CD4-positive, alpha-beta T cell treated with Interleukin-6 at 100 ng/mL for 8 hours (primary cell): ENCODE data around the gene CHN2.

ENCODE experiments used
- DNase-seq: peaks from one replicate; pipeline ENCODE4 v3.0.0-alpha.2; 2020; ENCODE audit warnings: mixed read lengths, low spot score

CHN2 gene

GRCh38 chr7:29401769-29402168 lies 207.2 kb downstream of the CHN2 start:
- no peak for DNase-seq

- no peak for DNase-seq
These were observed 211.3 kb downstream of the CHN2 start for GRCh38 chr7:29405891-29406290.

GRCh38 chr7:29406366-29406765 lies 211.8 kb downstream of the CHN2 start:
- DNase-seq: no peak

GRCh38 chr7:29408841-29409243 lies 214.3 kb downstream of the CHN2 start:
- peak; percentile 59 for DNase-seq

- no peak for DNase-seq
These were observed 216.4 kb downstream of the CHN2 start for GRCh38 chr7:29410996-29411395.

- no peak for DNase-seq
These were observed 218.3 kb downstream of the CHN2 start for GRCh38 chr7:29412912-29413311.

GRCh38 chr7:29413626-29414136 lies 219.1 kb downstream of the CHN2 start:
- no peak for DNase-seq

- DNase-seq: no peak
These were observed 219.6 kb downstream of the CHN2 start for GRCh38 chr7:29414216-29414615.

GRCh38 chr7:29415215-29415614 lies 220.6 kb downstream of the CHN2 start:
- DNase-seq: no peak

GRCh38 chr7:29416276-29416937 lies 221.8 kb downstream of the CHN2 start:
- no peak for DNase-seq

- no peak for DNase-seq
These were observed 222.3 kb downstream of the CHN2 start for GRCh38 chr7:29416938-29417305.

GRCh38 chr7:29418056-29418455 lies 223.5 kb downstream of the CHN2 start:
- DNase-seq: no peak

- no peak for DNase-seq
These were observed 224.1 kb downstream of the CHN2 start for GRCh38 chr7:29418651-29419050.

GRCh38 chr7:29420011-29420410 lies 225.4 kb downstream of the CHN2 start:
- DNase-seq: no peak

- DNase-seq: no peak
These were observed 226.7 kb downstream of the CHN2 start for GRCh38 chr7:29421010-29421956.

GRCh38 chr7:29422829-29423228 lies 228.3 kb downstream of the CHN2 start:
- no peak for DNase-seq

- DNase-seq: no peak
These were observed 229.9 kb downstream of the CHN2 start for GRCh38 chr7:29424295-29424983.

- no peak for DNase-seq
These were observed 230.4 kb downstream of the CHN2 start for GRCh38 chr7:29424984-29425309.

GRCh38 chr7:29426587-29426986 lies 232.0 kb downstream of the CHN2 start:
- DNase-seq: no peak

GRCh38 chr7:29429401-29429800 lies 234.8 kb downstream of the CHN2 start:
- no peak for DNase-seq

- no peak for DNase-seq
These were observed 235.8 kb downstream of the CHN2 start for GRCh38 chr7:29430279-29430949.

- DNase-seq: no peak
These were observed 237.1 kb downstream of the CHN2 start for GRCh38 chr7:29431686-29432085.
